Measurements from ENCODE around the gene DEPDC1B.
A peak's percentile ranks its signal among the peaks of the same experiment; 100 is the strongest.

Gene DEPDC1B

DNA sequence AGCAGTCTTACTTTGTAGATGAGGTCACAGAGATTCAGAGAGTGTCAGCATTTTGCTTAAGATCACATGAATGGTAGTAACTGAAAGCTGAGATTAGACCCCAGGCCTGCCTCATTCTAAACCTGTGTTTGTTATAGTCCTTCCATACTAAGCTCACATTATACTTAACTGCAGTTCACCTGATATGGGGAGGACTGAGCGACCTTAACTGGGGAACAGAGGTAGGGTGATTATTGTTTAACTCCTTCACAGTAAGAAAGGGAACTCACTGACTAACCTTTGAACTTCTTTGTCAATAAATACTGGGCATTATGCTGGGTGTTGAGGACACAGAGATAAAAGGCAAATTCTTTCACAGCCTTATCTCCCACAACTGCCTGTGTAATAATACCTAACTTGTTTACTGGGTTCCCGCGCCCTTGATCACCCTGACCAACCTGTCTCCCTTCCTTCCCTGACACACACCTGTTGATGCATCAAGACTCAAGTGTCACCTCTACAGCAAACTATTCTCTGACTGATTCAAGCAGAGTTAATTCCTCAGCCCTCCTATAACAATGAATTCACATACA, 27.2 kb downstream of the DEPDC1B start:
- no peak for TF ChIP-seq CTCF (IDR thresholded peaks at IDR 0.05)
- Histone ChIP-seq H2AFZ (no peak overlapping the region), H3K4me3 (ENCODE audit: low read depth, low read length) (no peak overlapping the region), H3K4me2 (ENCODE audit: low read length) (no peak overlapping the region), H3K9ac (no peak overlapping the region), H3K36me3 (ENCODE audit: control insufficient read depth, insufficient read depth, low read length) (no peaks in the 10 kb centered on the region), H3K27me3 (ENCODE audit: control insufficient read depth, insufficient read depth, low read length) (no peaks in the 10 kb centered on the region), H3K9me3 (ENCODE audit: control insufficient read depth, low read length) (no peaks in the 10 kb centered on the region), H3K27ac (no peak overlapping the region), H3K79me2 (no peaks in the 10 kb centered on the region), H3K4me1 (no peaks in the 10 kb centered on the region)

DNA sequence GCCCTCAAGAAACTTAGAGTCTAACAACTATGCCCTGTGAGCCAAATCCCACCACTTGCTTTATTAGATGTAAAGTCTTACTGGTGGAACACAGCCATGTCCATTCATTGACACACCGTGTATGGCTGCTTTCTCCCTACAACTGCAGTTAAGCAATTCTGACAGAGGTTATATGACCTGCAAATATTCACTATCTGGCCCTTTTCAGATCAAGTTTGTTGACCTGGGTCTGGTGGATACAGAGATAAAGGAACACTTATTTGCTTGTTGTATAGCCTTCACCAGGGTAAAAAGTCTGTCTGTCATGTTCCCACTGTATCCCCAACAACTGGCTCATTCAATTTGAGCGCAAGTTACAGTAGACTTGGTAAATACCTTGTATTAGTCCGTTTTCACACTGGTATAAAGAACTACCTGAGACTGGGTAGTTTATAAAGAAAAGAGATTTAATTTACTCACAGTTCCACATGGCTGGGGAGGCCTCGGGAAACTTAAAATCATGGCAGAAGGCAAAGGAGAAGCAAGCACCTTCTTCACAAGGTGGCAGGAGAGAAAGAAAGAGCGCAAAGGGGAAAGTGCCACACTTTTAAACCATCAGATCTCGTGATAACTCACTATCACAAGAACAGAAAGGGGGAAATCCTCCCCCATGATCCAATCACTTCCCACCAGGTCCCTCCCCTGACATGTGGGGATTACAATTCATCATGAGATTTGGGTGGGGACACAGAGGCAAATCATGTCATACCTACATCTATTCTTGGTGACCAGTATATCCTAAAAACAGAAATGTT, 27.9 kb downstream of the DEPDC1B start:
- TF ChIP-seq CTCF (IDR thresholded peaks at IDR 0.05) = no peak
- no peaks in the 10 kb centered on the region for H3K4me1 ChIP-seq
- no peak overlapping the region for H2AFZ ChIP-seq
- H3K36me3 ChIP-seq (ENCODE audit: control insufficient read depth, insufficient read depth, low read length) = no peaks in the 10 kb centered on the region
- H3K79me2 ChIP-seq = no peaks in the 10 kb centered on the region
- H3K9ac ChIP-seq = no peak overlapping the region
- H3K27ac ChIP-seq = no peak overlapping the region
- no peak overlapping the region for H3K4me3 ChIP-seq (ENCODE audit: low read depth, low read length)
- no peak overlapping the region for H3K4me2 ChIP-seq (ENCODE audit: low read length)
- H3K9me3 ChIP-seq (ENCODE audit: control insufficient read depth, low read length) = no peaks in the 10 kb centered on the region
- no peaks in the 10 kb centered on the region for H3K27me3 ChIP-seq (ENCODE audit: control insufficient read depth, insufficient read depth, low read length)

- no peak overlapping the region for H3K9ac ChIP-seq
- H3K4me1 ChIP-seq = no peaks in the 10 kb centered on the region
- H3K4me2 ChIP-seq (ENCODE audit: low read length) = no peak overlapping the region
- H3K4me3 ChIP-seq (ENCODE audit: low read depth, low read length) = no peak overlapping the region
- H3K36me3 ChIP-seq (ENCODE audit: control insufficient read depth, insufficient read depth, low read length) = no peaks in the 10 kb centered on the region
- TF ChIP-seq CTCF (IDR thresholded peaks at IDR 0.05) = no peak
- no peak overlapping the region for H3K27ac ChIP-seq
- no peaks in the 10 kb centered on the region for H3K79me2 ChIP-seq
- H3K9me3 ChIP-seq (ENCODE audit: control insufficient read depth, low read length) = no peaks in the 10 kb centered on the region
- no peak overlapping the region for H2AFZ ChIP-seq
- no peaks in the 10 kb centered on the region for H3K27me3 ChIP-seq (ENCODE audit: control insufficient read depth, insufficient read depth, low read length)
Measured at GRCh38 chr5:60670749-60671148, 29.2 kb downstream of the DEPDC1B start.

DNA sequence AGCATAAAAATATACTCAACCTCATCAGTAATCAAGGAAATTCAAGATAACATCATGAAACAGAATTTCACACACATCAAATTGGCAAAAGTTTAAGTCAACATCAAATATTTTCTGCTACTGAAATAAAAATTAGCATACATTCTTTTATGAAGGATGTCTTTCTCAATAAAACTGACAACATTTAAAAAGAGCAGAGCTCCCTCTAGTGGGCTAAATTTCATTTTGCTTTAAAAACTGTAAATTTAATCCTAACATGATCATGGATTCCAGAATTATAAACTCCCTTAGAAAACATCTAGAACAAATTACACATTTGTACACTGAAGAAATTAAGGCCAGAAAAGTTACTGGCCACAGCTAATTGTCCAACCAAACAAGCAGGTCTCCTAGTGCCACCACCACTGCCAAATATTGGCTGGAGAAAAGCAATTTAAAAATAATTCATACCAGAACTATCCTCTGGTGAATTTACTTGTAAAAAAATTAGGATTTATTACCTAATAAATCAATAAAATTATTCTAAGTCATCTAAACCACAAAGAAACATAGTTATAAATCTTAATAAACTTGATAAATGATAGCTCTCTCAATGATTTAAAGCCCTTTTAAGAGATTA, 31.2 kb downstream of the DEPDC1B start:
- Histone ChIP-seq H2AFZ (no peak overlapping the region), H3K4me1 (no peaks in the 10 kb centered on the region), H3K9me3 (ENCODE audit: control insufficient read depth, low read length) (no peaks in the 10 kb centered on the region), H3K4me2 (ENCODE audit: low read length) (no peak overlapping the region), H3K27me3 (ENCODE audit: control insufficient read depth, insufficient read depth, low read length) (no peaks in the 10 kb centered on the region), H3K9ac (no peak overlapping the region), H3K4me3 (ENCODE audit: low read depth, low read length) (no peak overlapping the region), H3K27ac (no peak overlapping the region), H3K79me2 (no peaks in the 10 kb centered on the region), H3K36me3 (ENCODE audit: control insufficient read depth, insufficient read depth, low read length) (no peaks in the 10 kb centered on the region)
- peak; percentile 59 for TF ChIP-seq CTCF (IDR thresholded peaks at IDR 0.05)
